GM10266 (cell line): ENCODE results near the gene AOPEP.
"Not testable (repeated sequence)": the region's sequence is repeated elsewhere in the genome, so short reads cannot be mapped to it uniquely, and the experiment has no call there.

Source experiments
- DNase-seq: peaks from one replicate; pipeline ENCODE4 v3.0.0; 2012; ENCODE audit errors: extremely low spot score
- TF ChIP-seq, protein P1 (sequence below): IDR thresholded peaks from 2 replicates; pipeline ENCODE4 v1.5.1; 2012; ENCODE audit warnings: mild to moderate bottlenecking, low read depth; ENCODE audit not compliant: control insufficient read depth, insufficient read depth; ENCODE audit errors: missing control alignments

The AOPEP gene

DNA sequence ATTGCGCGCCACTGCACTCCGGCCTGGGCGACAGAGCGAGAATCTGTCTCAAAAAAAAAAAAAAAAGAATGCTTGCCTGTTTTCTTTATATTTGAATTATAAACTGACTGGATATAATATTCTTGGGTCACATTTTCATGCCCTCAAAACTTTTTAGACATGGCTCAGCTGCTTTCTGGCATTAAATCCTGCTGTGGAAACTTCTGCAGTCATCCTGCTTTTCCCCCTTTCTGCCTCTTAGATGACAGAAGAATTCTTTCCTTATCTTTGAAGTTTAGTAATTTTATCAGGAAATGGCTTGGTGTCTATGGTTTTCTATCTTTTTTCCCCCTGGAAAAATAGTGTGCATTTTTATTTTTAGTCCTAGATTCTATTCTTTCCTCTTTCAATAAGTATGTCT lies 234.5 kb downstream of the AOPEP start:
- TF ChIP-seq, protein P1, sequence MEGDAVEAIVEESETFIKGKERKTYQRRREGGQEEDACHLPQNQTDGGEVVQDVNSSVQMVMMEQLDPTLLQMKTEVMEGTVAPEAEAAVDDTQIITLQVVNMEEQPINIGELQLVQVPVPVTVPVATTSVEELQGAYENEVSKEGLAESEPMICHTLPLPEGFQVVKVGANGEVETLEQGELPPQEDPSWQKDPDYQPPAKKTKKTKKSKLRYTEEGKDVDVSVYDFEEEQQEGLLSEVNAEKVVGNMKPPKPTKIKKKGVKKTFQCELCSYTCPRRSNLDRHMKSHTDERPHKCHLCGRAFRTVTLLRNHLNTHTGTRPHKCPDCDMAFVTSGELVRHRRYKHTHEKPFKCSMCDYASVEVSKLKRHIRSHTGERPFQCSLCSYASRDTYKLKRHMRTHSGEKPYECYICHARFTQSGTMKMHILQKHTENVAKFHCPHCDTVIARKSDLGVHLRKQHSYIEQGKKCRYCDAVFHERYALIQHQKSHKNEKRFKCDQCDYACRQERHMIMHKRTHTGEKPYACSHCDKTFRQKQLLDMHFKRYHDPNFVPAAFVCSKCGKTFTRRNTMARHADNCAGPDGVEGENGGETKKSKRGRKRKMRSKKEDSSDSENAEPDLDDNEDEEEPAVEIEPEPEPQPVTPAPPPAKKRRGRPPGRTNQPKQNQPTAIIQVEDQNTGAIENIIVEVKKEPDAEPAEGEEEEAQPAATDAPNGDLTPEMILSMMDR, result no peak
- no peak for DNase-seq

DNA sequence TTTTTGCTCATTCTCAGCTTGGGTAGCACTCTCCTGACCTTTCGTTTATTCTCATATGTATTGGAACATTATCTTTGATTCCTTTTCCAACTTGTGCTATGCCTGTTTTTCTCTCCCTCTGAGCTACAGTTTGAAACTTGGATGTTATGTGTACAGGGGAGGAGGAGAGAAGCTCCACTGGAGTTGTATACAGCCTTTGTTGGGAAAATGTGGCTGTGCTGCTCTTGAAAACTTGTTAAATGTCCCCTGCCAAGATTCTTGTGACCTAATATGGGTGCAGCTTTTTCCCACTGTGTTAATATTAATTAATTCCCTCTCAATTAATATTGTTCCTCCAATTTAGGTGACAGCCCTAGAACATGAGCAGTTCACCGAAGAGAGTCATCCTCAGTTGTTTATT lies 235.4 kb downstream of the AOPEP start:
- TF ChIP-seq, protein P1, result no peak
- no peak for DNase-seq

DNA sequence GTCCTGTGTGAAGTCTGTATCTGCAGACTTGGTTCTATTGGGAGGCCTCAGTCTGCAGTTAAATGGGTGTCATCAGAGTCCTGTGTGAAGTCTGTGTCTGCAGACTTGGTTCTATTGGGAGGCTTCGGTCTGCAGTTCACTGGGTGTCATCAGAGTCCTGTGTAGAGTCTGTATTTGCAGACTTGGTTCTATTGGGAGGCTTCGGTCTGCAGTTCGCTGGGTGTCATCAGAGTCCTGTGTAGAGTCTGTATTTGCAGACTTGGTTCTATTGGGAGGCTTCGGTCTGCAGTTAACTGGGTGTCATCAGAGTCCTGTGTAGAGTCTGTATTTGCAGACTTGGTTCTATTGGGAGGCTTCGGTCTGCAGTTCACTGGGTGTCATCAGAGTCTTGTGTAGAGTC lies 239.1 kb downstream of the AOPEP start:
- not testable (repeated sequence) for DNase-seq

DNA sequence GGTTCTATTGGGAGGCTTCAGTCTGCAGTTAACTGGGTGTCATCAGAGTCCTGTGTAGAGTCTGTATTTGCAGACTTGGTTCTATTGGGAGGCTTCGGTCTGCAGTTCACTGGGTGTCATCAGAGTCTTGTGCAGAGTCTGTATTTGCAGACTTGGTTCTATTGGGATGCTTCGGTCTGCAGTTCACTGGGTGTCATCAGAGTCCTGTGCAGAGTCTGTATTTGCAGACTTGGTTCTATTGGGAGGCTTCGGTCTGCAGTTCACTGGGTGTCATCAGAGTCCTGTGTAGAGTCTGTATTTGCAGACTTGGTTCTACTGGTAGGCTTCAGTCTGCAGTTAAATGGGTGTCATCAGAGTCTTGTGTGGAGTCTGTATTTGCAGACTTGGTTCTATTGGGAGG lies 239.5 kb downstream of the AOPEP start:
- not testable (repeated sequence) for DNase-seq

DNA sequence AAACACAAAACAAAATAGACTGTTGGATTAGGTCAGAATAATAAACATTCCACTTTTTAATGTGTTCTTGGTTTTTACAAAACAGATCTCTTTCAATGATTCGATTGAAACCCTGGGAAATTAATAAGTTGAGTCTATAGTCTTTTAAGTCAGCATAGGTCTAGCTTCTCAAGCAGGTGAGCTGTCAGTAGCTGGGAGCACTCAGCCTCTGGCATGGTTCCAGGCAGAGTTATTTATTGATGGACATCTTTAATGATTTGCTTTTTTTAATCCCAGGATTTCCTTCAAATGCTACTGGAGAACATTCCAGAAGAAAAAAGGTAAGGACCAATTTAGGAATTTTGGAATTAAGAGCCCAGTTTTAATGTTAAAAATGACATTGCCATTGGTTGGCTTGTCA lies 241.0 kb downstream of the AOPEP start:
- TF ChIP-seq, protein P1, result no peak
- no peak for DNase-seq

DNA sequence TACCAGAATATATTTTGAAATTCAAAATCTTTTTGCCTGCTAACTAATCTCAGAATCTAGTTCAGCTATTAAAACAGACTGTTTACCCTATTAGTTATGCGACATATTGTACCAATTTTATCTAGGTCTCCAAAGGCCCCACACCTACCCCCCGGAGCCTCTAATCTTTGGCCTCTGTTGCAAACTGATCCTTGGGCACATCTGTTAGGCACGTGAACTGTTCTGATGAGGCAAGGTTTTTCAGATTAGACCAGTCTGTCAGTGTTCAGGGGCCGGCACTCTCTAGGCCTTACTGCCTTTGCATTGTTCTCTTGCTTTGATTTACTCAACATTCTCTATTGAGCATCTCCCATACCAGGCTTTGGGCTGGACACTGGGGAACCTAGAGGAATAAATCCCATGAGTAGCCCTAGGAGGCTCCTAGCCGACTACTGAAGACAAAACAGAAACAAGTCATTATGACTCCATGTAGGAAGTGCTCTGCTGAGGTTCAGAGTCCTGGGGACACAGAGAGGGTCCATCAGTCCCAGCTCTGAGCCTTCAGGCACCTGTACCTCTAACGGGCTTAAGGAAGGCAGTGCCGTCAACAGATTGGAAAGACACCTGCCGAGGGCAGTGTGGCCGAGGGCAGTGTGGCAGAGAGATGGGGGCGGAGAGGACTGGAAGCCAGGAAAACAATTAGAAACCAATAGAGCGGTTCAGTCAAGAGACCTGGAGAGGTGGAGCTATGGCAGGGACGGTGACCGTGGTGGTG lies 245.1 kb downstream of the AOPEP start:
- DNase-seq, result no peak
- TF ChIP-seq, protein P1, result no peak

DNA sequence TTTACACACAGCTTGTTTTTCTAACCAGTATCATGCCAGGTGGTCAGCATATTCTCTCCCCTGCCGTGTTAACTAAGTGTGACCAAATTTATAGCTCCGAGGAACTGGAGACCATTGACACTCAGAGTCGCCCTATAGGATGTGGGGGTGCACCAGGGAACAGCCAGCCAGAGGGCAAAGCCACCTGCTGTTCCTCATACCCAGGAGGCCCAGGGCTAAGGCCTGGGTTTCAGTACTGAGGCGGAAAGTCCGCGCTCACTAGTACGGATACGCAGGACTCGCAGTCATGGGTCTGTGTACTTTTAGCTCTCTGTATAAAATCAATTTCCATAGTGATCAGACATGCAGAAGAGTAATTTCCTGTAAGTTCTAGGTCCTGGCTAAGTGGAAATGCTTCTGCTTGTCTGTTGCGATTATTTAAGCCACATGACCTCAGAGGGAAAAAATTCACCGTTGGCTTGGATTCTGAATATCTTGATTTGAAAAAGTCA lies 247.0 kb downstream of the AOPEP start:
- TF ChIP-seq, protein P1, result no peak
- DNase-seq, result no peak

DNA sequence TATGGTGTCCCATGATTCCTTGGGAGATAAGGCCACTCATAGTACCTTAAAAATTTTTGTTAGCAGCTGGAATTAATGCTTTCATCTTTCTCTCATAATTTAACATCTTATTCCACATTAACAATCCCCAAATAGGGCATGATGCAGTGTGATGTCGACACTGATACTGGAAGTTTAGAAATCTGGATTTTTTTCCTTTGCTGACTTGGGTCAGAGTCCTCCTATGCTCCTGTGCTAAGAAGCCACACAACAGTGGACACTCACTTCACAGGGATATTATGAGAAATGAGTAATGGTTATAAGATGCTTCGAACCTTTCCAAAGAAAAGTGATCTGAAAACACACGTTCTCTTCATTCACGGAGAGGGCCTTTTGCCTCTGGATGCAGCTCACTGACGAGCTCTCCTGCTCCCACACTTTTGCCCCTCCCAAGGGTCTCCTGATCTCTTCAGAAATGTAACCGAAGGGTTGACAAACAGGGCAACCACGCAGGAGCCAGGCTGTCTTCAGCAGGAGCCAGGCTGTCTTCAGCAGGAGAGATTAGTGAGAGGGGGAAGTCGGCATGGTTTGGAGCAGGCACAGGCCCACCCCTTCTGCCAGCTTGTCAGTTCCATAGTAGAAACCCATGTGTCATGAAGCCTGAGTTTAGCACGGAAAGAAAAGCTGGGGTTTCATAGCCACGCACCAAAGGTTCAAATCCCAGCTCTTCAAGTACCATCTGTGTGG lies 247.8 kb downstream of the AOPEP start:
- TF ChIP-seq, protein P1, result no peak
- no peak for DNase-seq
